Measurements from ENCODE around the gene CGA. TPM values are rescaled to one million over a fixed set of nuclear protein-coding genes. Genes with fewer than 3 reads are reported as not detected.
A peak's percentile ranks its signal among the peaks of the same experiment; 100 is the strongest.
"Not testable (repeated sequence)": the region's sequence is repeated elsewhere in the genome, so short reads cannot be mapped to it uniquely, and the experiment has no call there.

The CGA gene
- not detected for total RNA-seq
- polyA plus RNA-seq (ENCODE audit: insufficient read length in 6 of 6): 1 to 10 TPM in 1 of 6 donors, under 1 TPM in 4, not detected in 1; 0.28 to 6.0 (median 0.44) TPM
- long read RNA-seq, donor 1: 0 reads
- long read RNA-seq, donor 2, partial matches to known transcripts: 0 of 1 reads
- long read RNA-seq, donor 2, other reads (novel, unspliced or antisense): 0 of 1 reads
- long read RNA-seq, donor 3, partial matches to known transcripts: 0 of 3 reads
- long read RNA-seq, donor 3, other reads (novel, unspliced or antisense): 0 of 3 reads
- long read RNA-seq, donor 4: 0 reads
- long read RNA-seq, donor 5: 0 reads
- long read RNA-seq, donor 6, partial matches to known transcripts: 0 of 1 reads
- long read RNA-seq, donor 6, other reads (novel, unspliced or antisense): 0 of 1 reads
- long read RNA-seq, donor 7: 0 reads
- long read RNA-seq, donor 8: 0 reads
- long read RNA-seq, donor 9: 0 reads
- long read RNA-seq, donor 10: 0 reads
- long read RNA-seq, donor 11, partial matches to known transcripts: 0 of 2 reads
- long read RNA-seq, donor 11, other reads (novel, unspliced or antisense): 0 of 2 reads
- long read RNA-seq, donor 12: 0 reads

- no peak for ATAC-seq
Observed at GRCh38 chr6:87095087-87095509, at the start of gene CGA. Gene CGA (minus strand): TSS chr6:87095106. CDS start chr6:87088200, 6,906 bp downstream.

GRCh38 chr6:87139927-87140326 lies 45.0 kb upstream of the CGA start:
- peak in 1 of 4 donors; percentile 54 for DNase-seq
- H3K4me3 ChIP-seq; intact Hi-C loops (cut with DNase I); H3K4me1 ChIP-seq; H3K27ac ChIP-seq; H3K9me3 ChIP-seq; ATAC-seq; H3K27me3 ChIP-seq; H3K36me3 ChIP-seq: not testable (repeated sequence)

More at GRCh38 chr6:87095087-87095509, at the start of gene CGA:
- no peak for DNase-seq
- H3K27ac ChIP-seq: no peak within 1 kb of the TSS
- no peaks in the 10 kb centered on the region for H3K4me1 ChIP-seq
- H3K9me3 ChIP-seq: no peaks in the 10 kb centered on the region
- TF ChIP-seq CTCF (IDR thresholded peaks at IDR 0.05): no peak
- intact Hi-C loops (cut with DNase I): no loop called here
- peaks cover 0 to 5% of the 10 kb centered on the region in 2 donors for H3K27me3 ChIP-seq
- no peaks in the 10 kb centered on the region for H3K36me3 ChIP-seq
- no peak within 1 kb of the TSS for H3K4me3 ChIP-seq

GRCh38 chr6:87139236-87139635 lies 44.3 kb upstream of the CGA start:
- no peak overlapping the region for H3K4me3 ChIP-seq
- no peak overlapping the region for H3K27ac ChIP-seq
- H3K9me3 ChIP-seq: no peaks in the 10 kb centered on the region
- peak; percentile 89 for ATAC-seq
- intact Hi-C loops (cut with DNase I): no loop called here
- TF ChIP-seq CTCF (IDR thresholded peaks at IDR 0.05): peak; percentile 59 to 72
- peak in 1 of 4 donors; percentile 19 for DNase-seq
- no peaks in the 10 kb centered on the region for H3K4me1 ChIP-seq
- peaks cover 0 to 10% of the 10 kb centered on the region in 2 donors for H3K27me3 ChIP-seq
- no peaks in the 10 kb centered on the region for H3K36me3 ChIP-seq

GRCh38 chr6:87136963-87137362 lies 42.1 kb upstream of the CGA start:
- no peak for ATAC-seq
- H3K36me3 ChIP-seq: no peaks in the 10 kb centered on the region
- intact Hi-C loops (cut with DNase I): no loop called here
- no peak for TF ChIP-seq CTCF (IDR thresholded peaks at IDR 0.05)
- no peak for DNase-seq
- H3K9me3 ChIP-seq: no peaks in the 10 kb centered on the region
- no peaks in the 10 kb centered on the region for H3K4me1 ChIP-seq
- no peak overlapping the region for H3K27ac ChIP-seq
- H3K4me3 ChIP-seq: no peak overlapping the region
- peaks cover 0 to 10% of the 10 kb centered on the region in 2 donors for H3K27me3 ChIP-seq

- Histone ChIP-seq H3K4me3 (no peak overlapping the region), H3K27me3 (peaks cover under 1 to 17% of the 10 kb centered on the region in 2 donors), H3K4me1 (no peaks in the 10 kb centered on the region), H3K36me3 (no peaks in the 10 kb centered on the region), H3K27ac (no peak overlapping the region), H3K9me3 (peaks cover 0 to 4% of the 10 kb centered on the region in 2 donors)
- no peak for ATAC-seq
- DNase-seq: no peak
- TF ChIP-seq CTCF (IDR thresholded peaks at IDR 0.05): no peak
- intact Hi-C loops (cut with DNase I): no loop called here
Observed at GRCh38 chr6:87127737-87128136, 32.8 kb upstream of the CGA start.

Data from left lung (tissue), 14 donors.